NT2/D1 (cell line): ENCODE data around the gene B9D1.

Experiments used
- YY1 ChIP-seq: IDR thresholded peaks from 2 replicates; pipeline ENCODE4 v1.6.1; 2011; ENCODE audit not compliant: insufficient read length, insufficient read depth
- ZNF274 ChIP-seq: IDR thresholded peaks from 2 replicates; pipeline ENCODE4 v1.6.1; 2011; ENCODE audit warnings: mild to moderate bottlenecking, low read depth, low read length

GRCh38 chr17:19347323-19348080 is 15.0 kb downstream of the B9D1 start:
- TF ChIP-seq ZNF274 (no peak), YY1 (no peak)
